ENCODE data around the gene VOPP1. TPM values are rescaled to one million over a fixed set of nuclear protein-coding genes. Genes with fewer than 3 reads are reported as not detected.

The VOPP1 gene
- total RNA-seq, 1 experiment from 2014 or later: 30.3 TPM

- intact Hi-C loops (cut with micrococcal nuclease): no loop called here
- CTCF ChIA-PET: no interaction called here
- no peaks in the 10 kb centered on the region for H3K27me3 ChIP-seq (ENCODE audit: insufficient read depth, low read length)
These were observed 114.5 kb downstream of the VOPP1 start for GRCh38 chr7:55457801-55458200.

More at GRCh38 chr7:55457801-55458200, 114.5 kb downstream of the VOPP1 start:
- ChIA-PET POLR2A (no interaction called here), RAD21 (ENCODE audit: low non-redundant PET in 1 of 2, low total read pairs in 2 of 2, uncharacterized antibody in 2 of 2, unreplicated experiment in 2 of 2) (no interaction called here)
- H3K4me3 ChIP-seq (replicated peaks in 1 of 2; ENCODE audit: low read depth in 1 of 2, low read length in 2 of 2): no peak overlapping the region
- DNase-seq (ENCODE audit: low read depth, low spot score) (no peak), ATAC-seq (no peak)
- no peak overlapping the region for H3K9ac ChIP-seq (ENCODE audit: low read length)
- H3K36me3 ChIP-seq (ENCODE audit: control insufficient read depth in 1 of 2, insufficient read depth in 2 of 2, low read length in 2 of 2): no peaks in the 10 kb centered on the region
- H3K79me2 ChIP-seq (ENCODE audit: insufficient read depth, low read length): no peaks in the 10 kb centered on the region
- 0 out of 4 replicates have a peak, but pooled peaks cover 0 to 3% of the 10 kb centered on the region in 2 experiments for H3K9me3 ChIP-seq (ENCODE audit: control insufficient read depth in 1 of 2, insufficient read depth in 1 of 2, low read depth in 1 of 2, low read length in 2 of 2)
- no peaks in the 10 kb centered on the region for H4K20me1 ChIP-seq (ENCODE audit: insufficient read depth)
- H2AFZ ChIP-seq (ENCODE audit: low read depth, low read length, poor library complexity, severe bottlenecking): no peak overlapping the region
- no peak overlapping the region for H3K27ac ChIP-seq (ENCODE audit: low read depth, low read length)
- H3K4me1 ChIP-seq (ENCODE audit: control insufficient read depth in 1 of 2, insufficient read depth in 2 of 2, low read length in 2 of 2): no peaks in the 10 kb centered on the region
- BruUV-seq (replicated peaks): no TSS peak
- no peak overlapping the region for H3K4me2 ChIP-seq (ENCODE audit: low read length)
- no peaks in the 10 kb centered on the region for H3K9me2 ChIP-seq (ENCODE audit: insufficient read depth)
- no peak for TF ChIP-seq JUND (IDR thresholded peaks at IDR 0.05)
- TF ChIP-seq ELF1 (IDR thresholded peaks at IDR 0.05; ENCODE audit: borderline replicate concordance, low read depth): no peak
- no peak for TF ChIP-seq ZNF274 (IDR thresholded peaks at IDR 0.05; ENCODE audit: low read depth, low read length)
- no peak for TF ChIP-seq RAD21 (IDR thresholded peaks at IDR 0.05; ENCODE audit: low read depth)
- TF ChIP-seq EZH2 (IDR thresholded peaks at IDR 0.05): no peak
- TF ChIP-seq MAX (IDR thresholded peaks at IDR 0.05): no peak
- TF ChIP-seq ZBTB33 (IDR thresholded peaks at IDR 0.05; ENCODE audit: extremely low read depth, insufficient replicate concordance, low read length): no peak
- TF ChIP-seq CEBPB (IDR thresholded peaks at IDR 0.05; ENCODE audit: low read depth): no peak
- TF ChIP-seq CBX3 (IDR thresholded peaks at IDR 0.05; ENCODE audit: low read depth): no peak
- no peak for TF ChIP-seq EGR1 (IDR thresholded peaks at IDR 0.05; ENCODE audit: low read depth)
- TF ChIP-seq TCF7L2 (IDR thresholded peaks at IDR 0.05; ENCODE audit: borderline replicate concordance, extremely low read depth, insufficient read depth, insufficient read length): no peak
- TF ChIP-seq POLR2AphosphoS5 (IDR thresholded peaks at IDR 0.05; ENCODE audit: low read depth, low read length): no peak
- TF ChIP-seq SIN3A (IDR thresholded peaks at IDR 0.05; ENCODE audit: low read depth): no peak
- TF ChIP-seq POLR2A (IDR thresholded peaks at IDR 0.05; ENCODE audit: borderline replicate concordance, extremely low read depth, insufficient read depth, insufficient read length): no peak
- TF ChIP-seq ZFX (IDR thresholded peaks at IDR 0.05): no peak
- no peak for TF ChIP-seq SRF (IDR thresholded peaks at IDR 0.05; ENCODE audit: low read depth)

Data from HCT116 (cell line).